Stomach smooth muscle (tissue), 2 donors: ENCODE measurements around the gene LENEP.

ENCODE experiments used
- H3K27ac ChIP-seq: one replicate; pipeline ENCODE4 v1.7.0; 2013; ENCODE audit warnings: mild to moderate bottlenecking, low read length, inconsistent platforms
- H3K27me3 ChIP-seq, 2 donors: one replicate each; pipeline ENCODE4 v1.7.0; 2013; ENCODE audit warnings: low read length in 2 of 2; ENCODE audit not compliant: insufficient read depth in 2 of 2, control insufficient read depth in 1 of 2
- H3K36me3 ChIP-seq, 2 donors: one replicate each; pipeline ENCODE4 v1.7.0; 2013; ENCODE audit warnings: low read length in 2 of 2; ENCODE audit not compliant: control insufficient read depth in 2 of 2, insufficient read depth in 2 of 2
- H3K4me1 ChIP-seq: one replicate; pipeline ENCODE4 v1.7.0; 2013; ENCODE audit warnings: low read length; ENCODE audit not compliant: control insufficient read depth, insufficient read depth
- H3K4me3 ChIP-seq, 2 donors: one replicate each; pipeline ENCODE4 v1.7.0; 2013; ENCODE audit warnings: low read length in 2 of 2
- H3K9ac ChIP-seq, 2 donors: one replicate each; pipeline ENCODE4 v1.7.0; 2013; ENCODE audit warnings: low read length in 2 of 2, mild to moderate bottlenecking in 1 of 2
- H3K9me3 ChIP-seq, 2 donors: one replicate each; pipeline ENCODE4 v1.7.0; 2013; ENCODE audit warnings: low read length in 2 of 2; ENCODE audit not compliant: control insufficient read depth in 2 of 2
- donor health status: healthy.
- donor health status: Pancreatic carcinoma.

Gene LENEP

GRCh38 chr1:154954541-154954940 lies 38.8 kb upstream of the LENEP start:
- peak overlapping the region; percentile 65 to 84 for H3K9ac ChIP-seq
- peak overlapping the region; percentile 89 to 92 for H3K4me3 ChIP-seq
- H3K27ac ChIP-seq, result peak overlapping the region; percentile 90
- H3K36me3 ChIP-seq, result peaks cover 15 to 17% of the 10 kb centered on the region in 2 donors
- H3K9me3 ChIP-seq, result no peaks in the 10 kb centered on the region
- H3K27me3 ChIP-seq, result no peaks in the 10 kb centered on the region
- H3K4me1 ChIP-seq, result peaks cover 51% of the 10 kb centered on the region

- Histone ChIP-seq H3K9me3 (no peaks in the 10 kb centered on the region), H3K4me1 (peaks cover 52% of the 10 kb centered on the region), H3K27ac (peak overlapping the region; percentile 90), H3K36me3 (peaks cover 15 to 19% of the 10 kb centered on the region in 2 donors), H3K4me3 (peak overlapping the region; percentile 89 to 92), H3K9ac (peak overlapping the region; percentile 65 to 84), H3K27me3 (no peaks in the 10 kb centered on the region)
Measured at GRCh38 chr1:154955039-154955717, 38.2 kb upstream of the LENEP start.

- Histone ChIP-seq H3K36me3 (peaks cover 9 to 13% of the 10 kb centered on the region in 2 donors), H3K9me3 (no peaks in the 10 kb centered on the region), H3K27ac (peak within 1 kb of the TSS; percentile 90), H3K27me3 (no peaks in the 10 kb centered on the region), H3K9ac (peak within 1 kb of the TSS; percentile 65 to 84), H3K4me3 (peak within 1 kb of the TSS; percentile 89 to 92), H3K4me1 (peaks cover 59% of the 10 kb centered on the region)
Measured at GRCh38 chr1:154955718-154956543, 37.5 kb upstream of the LENEP start, which contains the start of gene PBXIP1. Gene PBXIP1 (minus strand): TSS chr1:154956099. CDS start chr1:154953721, 2,378 bp downstream.

GRCh38 chr1:154956544-154956941 lies 36.8 kb upstream of the LENEP start:
- Histone ChIP-seq H3K4me3 (peak overlapping the region; percentile 89 to 92), H3K27ac (peak overlapping the region; percentile 90), H3K36me3 (peaks cover 5 to 8% of the 10 kb centered on the region in 2 donors), H3K9me3 (no peaks in the 10 kb centered on the region), H3K4me1 (peaks cover 62% of the 10 kb centered on the region), H3K9ac (peak overlapping the region; percentile 65 to 84), H3K27me3 (no peaks in the 10 kb centered on the region)

GRCh38 chr1:154957091-154957657 lies 36.2 kb upstream of the LENEP start:
- Histone ChIP-seq H3K27me3 (no peaks in the 10 kb centered on the region), H3K36me3 (peaks cover 5 to 8% of the 10 kb centered on the region in 2 donors), H3K9ac (peak overlapping the region; percentile 65 to 84), H3K27ac (peak overlapping the region; percentile 90), H3K9me3 (no peaks in the 10 kb centered on the region), H3K4me1 (peaks cover 64% of the 10 kb centered on the region), H3K4me3 (no peak overlapping the region)

- Histone ChIP-seq H3K36me3 (peaks cover 6 to 8% of the 10 kb centered on the region in 2 donors), H3K4me1 (peaks cover 65% of the 10 kb centered on the region), H3K9ac (no peak overlapping the region), H3K9me3 (no peaks in the 10 kb centered on the region), H3K27me3 (no peaks in the 10 kb centered on the region), H3K27ac (peak overlapping the region; percentile 90), H3K4me3 (no peak overlapping the region)
Measured at GRCh38 chr1:154958036-154958435, 35.4 kb upstream of the LENEP start.

GRCh38 chr1:154958681-154959425 lies 34.5 kb upstream of the LENEP start:
- Histone ChIP-seq H3K36me3 (peaks cover 14 to 15% of the 10 kb centered on the region in 2 donors), H3K4me3 (no peak overlapping the region), H3K27ac (no peak overlapping the region), H3K27me3 (no peaks in the 10 kb centered on the region), H3K9me3 (no peaks in the 10 kb centered on the region), H3K9ac (no peak overlapping the region), H3K4me1 (peaks cover 61% of the 10 kb centered on the region)

GRCh38 chr1:154959426-154959780 lies 34.0 kb upstream of the LENEP start:
- no peak overlapping the region for H3K9ac ChIP-seq
- H3K9me3 ChIP-seq, result no peaks in the 10 kb centered on the region
- H3K4me1 ChIP-seq, result peaks cover 59% of the 10 kb centered on the region
- H3K4me3 ChIP-seq, result no peak overlapping the region
- H3K27me3 ChIP-seq, result no peaks in the 10 kb centered on the region
- no peak overlapping the region for H3K27ac ChIP-seq
- peaks cover 17 to 18% of the 10 kb centered on the region in 2 donors for H3K36me3 ChIP-seq

- H3K9ac ChIP-seq, result peak overlapping the region; percentile 93 to 94
- H3K27ac ChIP-seq, result peak overlapping the region; percentile 94
- H3K9me3 ChIP-seq, result no peaks in the 10 kb centered on the region
- H3K36me3 ChIP-seq, result peaks cover 24 to 27% of the 10 kb centered on the region in 2 donors
- H3K4me1 ChIP-seq, result peaks cover 48% of the 10 kb centered on the region
- peak overlapping the region; percentile 31 to 85 for H3K4me3 ChIP-seq
- H3K27me3 ChIP-seq, result no peaks in the 10 kb centered on the region
Measured at GRCh38 chr1:154960446-154961136, 32.8 kb upstream of the LENEP start.
